Measurements from ENCODE around the gene ZFR. TPM values are rescaled to one million over a fixed set of nuclear protein-coding genes. Genes with fewer than 3 reads are reported as not detected.

The ZFR gene
- total RNA-seq, 1 experiment from 2014 or later = 62.4 TPM

DNA sequence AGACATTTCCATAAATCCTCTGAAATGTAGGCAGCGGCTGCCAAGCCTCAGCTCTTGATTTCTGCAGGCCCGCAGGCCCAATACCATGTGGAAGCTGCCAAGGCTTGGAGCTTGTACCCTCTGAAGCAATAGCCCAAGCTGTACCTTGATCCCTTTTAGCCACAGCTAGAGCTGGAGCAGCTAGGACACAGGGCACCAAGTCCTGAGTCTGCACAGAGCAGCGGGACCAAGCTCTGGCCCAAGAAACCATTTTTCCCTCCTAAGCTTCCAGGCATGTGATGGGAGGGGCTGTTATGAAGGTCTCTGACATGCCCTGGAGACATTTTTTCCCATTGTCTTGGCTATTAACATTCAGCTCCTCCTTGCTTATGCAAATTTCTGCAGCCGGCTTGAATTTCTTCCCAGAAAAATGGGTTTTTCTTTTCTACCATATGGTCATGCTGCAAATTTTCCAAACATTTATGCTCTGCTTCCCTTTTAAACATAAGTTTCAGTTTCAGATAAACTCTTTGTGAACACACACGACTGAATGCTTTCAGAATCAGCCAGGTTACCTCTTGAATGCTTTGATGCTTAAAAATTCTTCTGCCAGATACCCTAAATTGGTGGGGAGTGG lies 14.4 kb upstream of the ZFR start:
- H2BK12ac ChIP-seq (ENCODE audit: insufficient read length, low read depth, low read length) = no peak overlapping the region
- H3K14ac ChIP-seq (ENCODE audit: insufficient read depth, low read length) = no peak overlapping the region
- H2BK120ac ChIP-seq (ENCODE audit: low read depth, low read length, poor library complexity, severe bottlenecking) = no peak overlapping the region
- H2AK5ac ChIP-seq (ENCODE audit: insufficient read length, low read length) = no peak overlapping the region
- no peak overlapping the region for H3K4ac ChIP-seq (ENCODE audit: low read depth, low read length)
- H3K18ac ChIP-seq (ENCODE audit: insufficient read length, low read depth, low read length) = no peak overlapping the region
- TF ChIP-seq, protein P1, sequence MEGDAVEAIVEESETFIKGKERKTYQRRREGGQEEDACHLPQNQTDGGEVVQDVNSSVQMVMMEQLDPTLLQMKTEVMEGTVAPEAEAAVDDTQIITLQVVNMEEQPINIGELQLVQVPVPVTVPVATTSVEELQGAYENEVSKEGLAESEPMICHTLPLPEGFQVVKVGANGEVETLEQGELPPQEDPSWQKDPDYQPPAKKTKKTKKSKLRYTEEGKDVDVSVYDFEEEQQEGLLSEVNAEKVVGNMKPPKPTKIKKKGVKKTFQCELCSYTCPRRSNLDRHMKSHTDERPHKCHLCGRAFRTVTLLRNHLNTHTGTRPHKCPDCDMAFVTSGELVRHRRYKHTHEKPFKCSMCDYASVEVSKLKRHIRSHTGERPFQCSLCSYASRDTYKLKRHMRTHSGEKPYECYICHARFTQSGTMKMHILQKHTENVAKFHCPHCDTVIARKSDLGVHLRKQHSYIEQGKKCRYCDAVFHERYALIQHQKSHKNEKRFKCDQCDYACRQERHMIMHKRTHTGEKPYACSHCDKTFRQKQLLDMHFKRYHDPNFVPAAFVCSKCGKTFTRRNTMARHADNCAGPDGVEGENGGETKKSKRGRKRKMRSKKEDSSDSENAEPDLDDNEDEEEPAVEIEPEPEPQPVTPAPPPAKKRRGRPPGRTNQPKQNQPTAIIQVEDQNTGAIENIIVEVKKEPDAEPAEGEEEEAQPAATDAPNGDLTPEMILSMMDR (conservative IDR thresholded peaks at IDR 0.05) = no peak
- Mint-ChIP-seq H3K4me3 (no peak overlapping the region), H3K27me3 (ENCODE audit: low read depth) (peaks cover 5% of the 10 kb centered on the region), H3K4me1 (peaks cover 5 to 9% of the 10 kb centered on the region in 2 experiments), H3K9me3 (peaks cover 5 to 6% of the 10 kb centered on the region in 2 experiments; a peak in 4 of 5 replicates), H3K27ac (no peak overlapping the region), H3K36me3 (ENCODE audit: insufficient read depth in 1 of 3, low read depth in 3 of 3) (peaks cover 0 to 4% (median 4%) of the 10 kb centered on the region in 3 experiments; a peak in 3 of 7 replicates)
- H3K23ac ChIP-seq (ENCODE audit: insufficient read length, low read depth, low read length) = no peak overlapping the region
- no peaks in the 10 kb centered on the region for H3K9me3 ChIP-seq (ENCODE audit: control insufficient read depth, low read depth, low read length)
- no peak for DNase-seq
- no peak overlapping the region for H3T11ph ChIP-seq (ENCODE audit: low read length)
- H3K23me2 ChIP-seq (ENCODE audit: insufficient read length, low read depth, low read length, poor library complexity, severe bottlenecking) = no peaks in the 10 kb centered on the region
- H3K4me2 ChIP-seq (ENCODE audit: insufficient read depth, insufficient read length, low read length) = no peak overlapping the region
- no peak overlapping the region for H2BK15ac ChIP-seq (ENCODE audit: low read depth, low read length)
- no peak overlapping the region for H3K56ac ChIP-seq (ENCODE audit: insufficient read length, low read depth, low read length)
- H3K79me2 ChIP-seq (ENCODE audit: insufficient read depth, low read length) = no peaks in the 10 kb centered on the region
- H3K4me1 ChIP-seq (ENCODE audit: insufficient read depth, low read length) = peaks cover 3% of the 10 kb centered on the region; the same call in 1 of the 2 replicates
- no peaks in the 10 kb centered on the region for H3K27me3 ChIP-seq (ENCODE audit: insufficient read depth, low read length)
- H4K91ac ChIP-seq (ENCODE audit: insufficient read length, low read depth, low read length) = no peak overlapping the region
- H2BK5ac ChIP-seq (ENCODE audit: insufficient read length, low read length) = no peak overlapping the region
- H2AFZ ChIP-seq (ENCODE audit: low read length) = no peak overlapping the region
- H3K9ac ChIP-seq (ENCODE audit: extremely low read depth, insufficient read length, low read length) = no peak overlapping the region
- no peak overlapping the region for H4K5ac ChIP-seq (ENCODE audit: insufficient read length, low read depth, low read length)
- H2BK20ac ChIP-seq (ENCODE audit: low read depth, low read length, poor library complexity, severe bottlenecking) = no peak overlapping the region
- H3K79me1 ChIP-seq (ENCODE audit: insufficient read depth, low read depth, low read length, poor library complexity, severe bottlenecking) = no peaks in the 10 kb centered on the region
- no peak overlapping the region for H3K27ac ChIP-seq (ENCODE audit: insufficient read length, low read depth, low read length)
- no CpG with 5 or more reads among the region's 5 CpGs for WGBS (ENCODE audit: extremely low coverage, insufficient read length, low lambda C conversion rate)
- H4K8ac ChIP-seq (replicated peaks; ENCODE audit: insufficient read length, low read depth, low read length) = no peak overlapping the region
- no peaks in the 10 kb centered on the region for H4K20me1 ChIP-seq (ENCODE audit: control insufficient read depth, insufficient read depth, insufficient read length)
